Renal cortical epithelial cell (primary cell): ENCODE measurements around the gene HSPA13. TPM values are rescaled to one million over a fixed set of nuclear protein-coding genes. Genes with fewer than 3 reads are reported as not detected.

Experiments used
- total RNA-seq: library from RNA; depleted of rRNA; stranded (reverse); fragments of >200 nt; gene quantifications from 2 replicates; pipeline ENCODE4 v1.2.3, GENCODE V29; 2014

HSPA13 gene
- total RNA-seq, 1 donor from 2014 or later, result 33.1 TPM

Other genes with a start within 250 kb of the HSPA13 start
- not detected in 2 replicates for gene LIPI, start 172.2 kb downstream of the HSPA13 start, total RNA-seq
- 1.6 and 3.1 TPM in 2 replicates for gene RBM11, start 167.0 kb downstream of the HSPA13 start, total RNA-seq
- gene SAMSN1, start 163.2 kb upstream of the HSPA13 start, total RNA-seq, result 0.35 TPM in 1 of 2 replicates, not detected in the other